Activated B cell treated with CpG ODN at 0.5 μM for 24 hours (primary cell): ENCODE results near the gene EBF3. TPM values are rescaled to one million over a fixed set of nuclear protein-coding genes. Genes with fewer than 3 reads are reported as not detected.

Source experiments
- ATAC-seq: fragments of 200-7000 bp; cut with Tn5 transposase; one replicate; pipeline ENCODE4 v1.10.0; 2021; ENCODE audit warnings: low read depth, mild to moderate bottlenecking, moderate library complexity
- CTCF ChIA-PET: fragments of 350-600 bp; sonication (Branson Sonifier 250); formaldehyde crosslinking; loops from one replicate; lab custom pipeline; 2021; ENCODE audit warnings: antibody characterized with exemption; lab: Charles Lee
- POLR2A ChIA-PET: fragments of 350-600 bp; sonication (Branson Sonifier 250); formaldehyde crosslinking; loops from one replicate; lab custom pipeline; 2021; ENCODE audit warnings: antibody characterized with exemption; lab: Charles Lee
- DNase-seq: peaks from one replicate; pipeline ENCODE4 v3.0.0; 2022
- H3K27ac Mint-ChIP-seq: one replicate; pipeline ENCODE4 v1.8.0; 2020; ENCODE audit warnings: mixed read lengths
- H3K27me3 Mint-ChIP-seq: one replicate; pipeline ENCODE4 v1.8.0; 2021; ENCODE audit warnings: mixed read lengths
- H3K36me3 Mint-ChIP-seq: one replicate; pipeline ENCODE4 v1.8.0; 2021; ENCODE audit warnings: low read depth, mixed read lengths
- H3K4me1 Mint-ChIP-seq: one replicate; pipeline ENCODE4 v1.8.0; 2021; ENCODE audit warnings: mixed read lengths
- H3K4me3 Mint-ChIP-seq: one replicate; pipeline ENCODE4 v1.8.0; 2020; ENCODE audit warnings: mild to moderate bottlenecking, mixed read lengths
- H3K9me3 Mint-ChIP-seq: one replicate; pipeline ENCODE4 v1.8.0; 2020; ENCODE audit warnings: mixed read lengths
- intact Hi-C: fragments of 100-400 bp; cut with micrococcal nuclease; formaldehyde crosslinking; loops from one replicate; pipeline ENCODE4 v1.15.1; 2024
- total RNA-seq: library from RNA; stranded (reverse); gene quantifications from 2 replicates; pipeline ENCODE4 v1.2.3, GENCODE V29; 2022
- TF ChIP-seq, protein P1 (sequence below): fragments of 200-600 bp; IDR thresholded peaks from one replicate; pipeline ENCODE4 v1.8.0; 2022; ENCODE audit warnings: antibody characterized with exemption, mild to moderate bottlenecking

EBF3 gene
- total RNA-seq, 1 donor from 2014 or later: not detected

DNA sequence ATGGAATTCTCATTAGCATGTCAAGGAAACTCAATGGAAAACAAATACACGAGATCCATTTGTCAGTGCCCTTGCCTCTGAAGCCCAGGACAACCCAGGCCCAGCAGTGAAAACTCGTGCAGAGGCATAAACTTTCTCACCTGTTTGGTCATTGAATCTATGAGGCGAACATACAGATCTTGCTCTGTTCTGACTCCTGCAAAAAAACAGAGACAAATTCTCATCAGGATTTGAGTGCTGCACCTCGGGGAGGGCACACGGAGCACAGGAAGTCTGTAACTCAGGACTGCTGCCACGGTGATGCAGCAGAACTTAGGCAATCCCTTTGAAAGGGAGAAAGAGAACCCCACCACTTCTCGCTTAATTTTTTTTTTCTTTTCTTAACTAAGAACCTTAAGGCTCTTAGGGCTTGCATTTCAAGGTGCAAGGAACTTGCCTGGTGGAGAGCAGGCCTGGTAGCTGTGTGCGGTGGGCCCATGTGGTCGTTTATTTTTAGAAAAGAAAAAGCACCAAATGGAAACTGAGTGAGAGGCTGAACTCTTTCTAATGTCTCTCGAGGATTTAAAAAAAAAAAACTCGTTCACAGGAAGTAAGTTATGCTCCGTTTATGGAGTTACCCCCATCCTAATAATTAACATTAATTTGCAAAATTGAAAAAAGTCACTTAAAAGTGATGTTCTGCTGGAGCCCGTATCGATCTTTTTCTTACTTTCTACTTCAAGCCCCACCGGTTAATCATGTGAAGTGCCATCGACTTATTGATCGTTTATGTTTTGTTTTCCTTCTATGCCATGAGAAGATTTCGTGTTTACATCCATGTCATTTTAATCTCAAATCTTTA is 1.8 kb downstream of the EBF3 start:
- peaks cover 25% of the 10 kb centered on the region for H3K4me1 Mint-ChIP-seq
- POLR2A ChIA-PET: no interaction called here
- DNase-seq (no peak), ATAC-seq (no peak)
- CTCF ChIA-PET: no interaction called here
- H3K36me3 Mint-ChIP-seq: no peaks in the 10 kb centered on the region
- TF ChIP-seq, protein P1, sequence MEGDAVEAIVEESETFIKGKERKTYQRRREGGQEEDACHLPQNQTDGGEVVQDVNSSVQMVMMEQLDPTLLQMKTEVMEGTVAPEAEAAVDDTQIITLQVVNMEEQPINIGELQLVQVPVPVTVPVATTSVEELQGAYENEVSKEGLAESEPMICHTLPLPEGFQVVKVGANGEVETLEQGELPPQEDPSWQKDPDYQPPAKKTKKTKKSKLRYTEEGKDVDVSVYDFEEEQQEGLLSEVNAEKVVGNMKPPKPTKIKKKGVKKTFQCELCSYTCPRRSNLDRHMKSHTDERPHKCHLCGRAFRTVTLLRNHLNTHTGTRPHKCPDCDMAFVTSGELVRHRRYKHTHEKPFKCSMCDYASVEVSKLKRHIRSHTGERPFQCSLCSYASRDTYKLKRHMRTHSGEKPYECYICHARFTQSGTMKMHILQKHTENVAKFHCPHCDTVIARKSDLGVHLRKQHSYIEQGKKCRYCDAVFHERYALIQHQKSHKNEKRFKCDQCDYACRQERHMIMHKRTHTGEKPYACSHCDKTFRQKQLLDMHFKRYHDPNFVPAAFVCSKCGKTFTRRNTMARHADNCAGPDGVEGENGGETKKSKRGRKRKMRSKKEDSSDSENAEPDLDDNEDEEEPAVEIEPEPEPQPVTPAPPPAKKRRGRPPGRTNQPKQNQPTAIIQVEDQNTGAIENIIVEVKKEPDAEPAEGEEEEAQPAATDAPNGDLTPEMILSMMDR: no peak
- peak overlapping the region; percentile 67 for H3K4me3 Mint-ChIP-seq
- no peaks in the 10 kb centered on the region for H3K9me3 Mint-ChIP-seq
- intact Hi-C loops: loop anchor here (5.0 kb wide), 1 partner anchor 150 kb away; the partner anchor contains the start of gene C10orf143
- peak overlapping the region; percentile 57 for H3K27ac Mint-ChIP-seq
- peaks cover 51% of the 10 kb centered on the region for H3K27me3 Mint-ChIP-seq

DNA sequence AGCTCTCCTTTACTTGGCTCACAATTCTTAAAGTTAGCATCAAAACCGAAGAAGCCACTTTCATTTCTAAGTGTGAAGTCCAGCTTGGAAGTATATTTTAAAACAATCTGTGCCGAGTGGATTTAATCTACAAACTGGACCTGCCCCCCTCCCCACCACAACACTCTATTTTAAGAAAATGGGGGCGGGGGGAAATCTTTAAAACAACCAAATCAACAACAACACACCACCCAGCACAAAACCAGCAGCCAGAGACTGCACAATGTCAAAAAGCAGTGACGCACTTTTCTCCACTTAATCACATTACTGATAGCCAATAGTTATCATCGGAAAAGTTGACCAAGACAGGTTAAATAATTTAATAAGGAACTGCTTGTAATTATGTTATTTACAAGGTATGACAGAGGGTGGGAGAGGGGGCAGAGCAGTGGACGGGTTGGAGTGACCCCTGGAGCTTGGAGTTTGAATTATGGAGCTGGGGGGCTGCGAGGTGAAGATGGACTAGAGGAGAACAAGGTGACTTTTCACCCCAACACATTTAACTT is 2.8 kb downstream of the EBF3 start:
- Mint-ChIP-seq H3K9me3 (no peaks in the 10 kb centered on the region), H3K36me3 (no peaks in the 10 kb centered on the region), H3K4me1 (peaks cover 26% of the 10 kb centered on the region), H3K27ac (no peak overlapping the region), H3K4me3 (no peak overlapping the region), H3K27me3 (peaks cover 56% of the 10 kb centered on the region)
- DNase-seq (no peak), ATAC-seq (no peak)
- CTCF ChIA-PET: no interaction called here
- POLR2A ChIA-PET: no interaction called here
- TF ChIP-seq, protein P1: no peak
- intact Hi-C loops: loop anchor here (5.0 kb wide), 1 partner anchor 151 kb away; the partner anchor contains the start of gene C10orf143

DNA sequence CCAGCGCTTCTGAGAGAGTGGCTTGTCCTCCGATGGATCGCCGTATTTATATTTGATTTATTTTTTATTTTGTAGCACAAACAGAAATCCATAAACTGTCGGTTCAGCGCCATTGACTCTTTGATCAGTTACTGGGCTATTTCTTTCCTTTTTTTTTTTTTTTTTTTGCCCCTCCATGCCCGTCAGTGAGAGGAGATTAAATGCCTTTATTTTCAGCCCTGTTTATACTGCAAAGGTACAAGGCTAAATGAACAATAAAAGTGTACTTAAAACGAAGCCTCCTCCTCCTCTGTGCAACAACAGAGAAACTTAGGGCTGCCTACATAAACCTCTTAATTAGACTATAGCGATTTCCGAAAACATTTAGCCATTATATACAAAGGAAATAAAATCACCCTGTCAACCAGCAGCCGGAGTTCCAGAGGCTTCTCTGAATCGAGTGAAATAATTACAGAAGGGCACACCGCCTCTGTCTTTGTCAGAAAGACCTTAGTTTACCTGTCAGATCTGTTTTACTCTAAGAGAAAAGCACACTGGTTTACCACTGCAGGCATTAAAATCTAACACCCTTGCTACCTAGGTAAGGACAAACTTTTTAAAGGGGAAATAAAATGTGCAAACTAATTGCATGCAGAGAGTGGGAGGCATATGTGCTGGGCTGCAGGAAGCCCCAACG is 3.5 kb downstream of the EBF3 start:
- ChIA-PET POLR2A (no interaction called here), CTCF (no interaction called here)
- Mint-ChIP-seq H3K4me1 (peaks cover 26% of the 10 kb centered on the region), H3K9me3 (no peaks in the 10 kb centered on the region), H3K27ac (no peak overlapping the region), H3K27me3 (peaks cover 53% of the 10 kb centered on the region), H3K36me3 (no peaks in the 10 kb centered on the region), H3K4me3 (no peak overlapping the region)
- DNase-seq: no peak
- no peak for ATAC-seq
- intact Hi-C loops: loop anchor here (5.0 kb wide), 1 partner anchor 152 kb away; the partner anchor contains the start of gene C10orf143
- TF ChIP-seq, protein P1: no peak

DNA sequence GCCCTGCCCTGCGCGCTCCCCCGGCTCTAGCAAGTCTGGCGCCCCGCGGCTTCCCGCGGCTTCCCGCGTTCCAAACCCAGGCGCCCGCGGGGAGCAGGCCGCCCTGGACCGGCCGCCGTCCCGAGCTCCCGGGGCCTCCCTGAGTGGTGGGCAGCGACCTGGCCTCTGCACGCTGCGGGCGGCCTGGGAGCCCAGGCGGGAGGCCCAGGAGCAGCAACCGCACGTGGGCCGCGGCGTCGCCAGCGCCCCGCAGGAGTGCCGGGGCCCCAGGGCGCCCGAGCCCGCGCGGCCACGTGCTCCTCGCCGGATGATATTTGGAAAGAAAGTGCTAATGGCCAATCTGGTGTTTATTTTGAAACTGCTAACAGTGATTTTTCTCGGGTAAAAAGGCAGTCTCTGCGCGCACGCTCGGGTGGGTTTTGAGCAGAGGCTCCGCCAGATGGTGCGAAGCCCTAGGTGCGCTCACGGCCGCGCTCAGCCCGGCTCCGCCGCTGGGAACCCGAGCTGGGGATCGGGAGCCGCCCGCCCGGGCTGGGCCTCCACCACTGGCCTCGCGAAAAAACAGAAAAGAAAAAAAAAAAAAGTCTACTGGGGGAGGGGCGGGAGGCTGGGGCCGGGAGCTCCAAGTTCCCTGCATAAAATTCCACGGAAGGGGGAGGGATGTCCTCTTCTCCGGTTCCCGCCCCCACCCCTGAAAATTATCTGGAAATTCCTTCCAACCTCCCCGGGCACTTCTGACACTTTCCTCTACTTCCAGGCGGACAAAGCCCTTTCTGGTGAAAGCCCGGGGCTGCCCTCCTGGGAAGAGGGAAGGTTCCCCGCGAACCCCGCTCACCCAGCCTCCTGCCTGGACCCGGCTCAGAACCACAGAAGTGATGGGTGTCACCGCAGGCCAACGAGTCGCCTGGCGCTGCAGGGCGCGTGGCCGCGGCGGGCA is 4.3 kb downstream of the EBF3 start:
- no peaks in the 10 kb centered on the region for H3K9me3 Mint-ChIP-seq
- H3K36me3 Mint-ChIP-seq: no peaks in the 10 kb centered on the region
- ATAC-seq: no peak
- H3K27ac Mint-ChIP-seq: no peak overlapping the region
- H3K4me3 Mint-ChIP-seq: no peak overlapping the region
- H3K27me3 Mint-ChIP-seq: peaks cover 56% of the 10 kb centered on the region
- ChIA-PET CTCF (no interaction called here), POLR2A (no interaction called here)
- peaks cover 24% of the 10 kb centered on the region for H3K4me1 Mint-ChIP-seq
- intact Hi-C loops: loop anchor here (5.0 kb wide), 1 partner anchor 152 kb away; the partner anchor contains the start of gene C10orf143
- TF ChIP-seq, protein P1: no peak
- DNase-seq: no peak
